HepG2 (cell line): ENCODE data around the gene AGBL1. TPM values are rescaled to one million over a fixed set of nuclear protein-coding genes. Genes with fewer than 3 reads are reported as not detected.

Experiments used
- ATAC-seq: fragments of 200-7000 bp; cut with Tn5 transposase; 3 replicates; pipeline ENCODE4 v1.9.1; 2020; ENCODE audit warnings: mild to moderate bottlenecking, moderate library complexity
- BruUV-seq: library from RNA; stranded (reverse); fragments of 400-500 nt; replicated peaks from 2 replicates; lab custom pipeline; 2021; lab: Mats Ljungman, UMichigan
- CTCF ChIA-PET: fragments of 300-600 bp; formaldehyde crosslinking; extraction: SDS; loops from one replicate; lab custom pipeline; 2021; ENCODE audit warnings: low total read pairs, inconsistent platforms, low intra/inter-chr PET ratio; lab: Yijun Ruan, JAX
- POLR2A ChIA-PET: fragments of 350-600 bp; sonication (Branson Sonifier 250); formaldehyde crosslinking; loops from one replicate; lab custom pipeline; 2020; ENCODE audit warnings: antibody characterized with exemption, inconsistent platforms; lab: Yijun Ruan, JAX
- DNase-seq: peaks from one replicate; pipeline ENCODE4 v3.0.0-alpha.2; 2015; ENCODE audit warnings: low spot score
- FAIRE-seq: peaks from 3 replicates; lab custom pipeline; 2011; peaks lifted over from hg19 to GRCh38; lab: Jason Lieb, UNC
- H2AFZ ChIP-seq: one replicate; pipeline ENCODE4 v1.6.1; 2011; ENCODE audit warnings: low read length, inconsistent platforms
- H3K27ac ChIP-seq: fragments of 300-600 bp; 3 replicates; pipeline ENCODE4 v1.8.0; 2011; ENCODE audit warnings: mixed run types, mild to moderate bottlenecking, mixed read lengths, low read length, inconsistent platforms; ENCODE audit not compliant: insufficient read depth; ENCODE audit errors: extremely low read length
- H3K27me3 ChIP-seq, 2 experiments: fragments of 200-600 bp in 1 of 2; 2 replicates in 1 of 2; 3 replicates in 1 of 2; pipeline versions ENCODE4 v1.6.0 to v1.8.0; 2011; ENCODE audit warnings: low read length in 2 of 2, mild to moderate bottlenecking in 2 of 2, moderate library complexity in 2 of 2, inconsistent platforms in 1 of 2; ENCODE audit not compliant: insufficient read depth in 2 of 2, control insufficient read depth in 1 of 2
- H3K36me3 ChIP-seq, 2 experiments: fragments of 200-600 bp in 1 of 2; replicated peaks in 1 of 2; 2 replicates in 1 of 2; 3 replicates in 1 of 2; pipeline versions ENCODE4 v1.5.1 to v1.8.0; 2011; ENCODE audit warnings: low read length in 2 of 2, inconsistent platforms in 1 of 2; ENCODE audit not compliant: insufficient read depth in 2 of 2, control insufficient read depth in 1 of 2
- H3K4me1 ChIP-seq: 2 replicates; pipeline ENCODE4 v1.5.1; 2012; ENCODE audit warnings: low read length, inconsistent platforms; ENCODE audit not compliant: insufficient read depth
- H3K4me2 ChIP-seq: 2 replicates; pipeline ENCODE4 v1.6.0; 2011; ENCODE audit warnings: low read depth, low read length, inconsistent platforms
- H3K4me3 ChIP-seq, 3 experiments: fragments of 200-600 bp in 1 of 3; sonication (generic), shearing (Covaris generic) in 1 of 3; replicated peaks in 1 of 3; 2 replicates each; pipeline ENCODE4 v1.5.1; 2011 to 2016; ENCODE audit warnings: low read length in 3 of 3, inconsistent platforms in 2 of 3, low read depth in 2 of 3, mild to moderate bottlenecking in 2 of 3, control low read depth in 1 of 3, mixed read lengths in 1 of 3; ENCODE audit not compliant: insufficient read depth in 1 of 3
- H3K79me2 ChIP-seq: one replicate; pipeline ENCODE4 v1.6.1; 2011; ENCODE audit warnings: low read length, inconsistent platforms; ENCODE audit not compliant: insufficient read depth
- H3K9ac ChIP-seq: 2 replicates; pipeline ENCODE4 v1.6.0; 2011; ENCODE audit warnings: mild to moderate bottlenecking, low read depth, low read length, inconsistent platforms; ENCODE audit not compliant: insufficient read depth
- H3K9me3 ChIP-seq: 2 replicates; pipeline ENCODE4 v1.5.1; 2012; ENCODE audit warnings: mild to moderate bottlenecking, low read length
- H4K20me1 ChIP-seq: 2 replicates; pipeline ENCODE4 v1.6.0; 2011; ENCODE audit warnings: inconsistent platforms, mild to moderate bottlenecking, low read length, moderate library complexity; ENCODE audit not compliant: insufficient read depth
- CHD2 ChIP-seq: IDR thresholded peaks from 2 replicates; pipeline ENCODE4 v1.6.1; 2011; ENCODE audit warnings: low read depth, low read length, improper control_type of control experiment
- HMGXB3 ChIP-seq: sonication (generic); formaldehyde crosslinking; IDR thresholded peaks from 2 replicates; pipeline ENCODE4 v1.4.0; 2020; ENCODE audit warnings: missing genetic modification reagents, borderline replicate concordance
- JUNB ChIP-seq: sonication (generic); formaldehyde crosslinking; IDR thresholded peaks from 2 replicates; pipeline ENCODE4 v1.8.0; 2022; ENCODE audit warnings: missing genetic modification reagents, mild to moderate bottlenecking, borderline replicate concordance
- KLF13 ChIP-seq: sonication (generic); formaldehyde crosslinking; IDR thresholded peaks from 2 replicates; pipeline ENCODE4 v1.4.0; 2020; ENCODE audit warnings: mild to moderate bottlenecking, missing genetic modification reagents
- PRPF4 ChIP-seq: fragments of 200-400 bp; formaldehyde crosslinking; IDR thresholded peaks from 2 replicates; pipeline ENCODE4 v1.6.1; 2016; ENCODE audit warnings: low read length, low read depth; ENCODE audit not compliant: poor library complexity, severe bottlenecking
- SPEN ChIP-seq: sonication (generic); formaldehyde crosslinking; IDR thresholded peaks from 2 replicates; pipeline ENCODE4 v1.5.1; 2020; ENCODE audit warnings: low read depth, mild to moderate bottlenecking, missing genetic modification reagents
- ZBTB33 ChIP-seq: sonication (generic); formaldehyde crosslinking; IDR thresholded peaks from 2 replicates; pipeline ENCODE4 v1.4.0; 2020; ENCODE audit warnings: missing genetic modification reagents
- ZNF367 ChIP-seq: sonication (generic); formaldehyde crosslinking; IDR thresholded peaks from 2 replicates; pipeline ENCODE4 v1.4.0; 2020; ENCODE audit warnings: missing genetic modification reagents, borderline replicate concordance
- ZNF572 ChIP-seq: sonication (generic); formaldehyde crosslinking; IDR thresholded peaks from 2 replicates; pipeline ENCODE4 v1.5.1; 2020; ENCODE audit warnings: mild to moderate bottlenecking, missing genetic modification reagents
- ZNF790 ChIP-seq: sonication (generic); formaldehyde crosslinking; IDR thresholded peaks from 2 replicates; pipeline ENCODE4 v1.8.0; 2022; ENCODE audit warnings: missing genetic modification reagents, mild to moderate bottlenecking, borderline replicate concordance
- ZSCAN20 ChIP-seq: sonication (generic); formaldehyde crosslinking; IDR thresholded peaks from 2 replicates; pipeline ENCODE4 v1.4.0; 2020; ENCODE audit warnings: missing genetic modification reagents, mild to moderate bottlenecking, borderline replicate concordance
- ZSCAN31 ChIP-seq: sonication (generic); formaldehyde crosslinking; IDR thresholded peaks from 2 replicates; pipeline ENCODE4 v1.5.0; 2020; ENCODE audit warnings: low read depth, mild to moderate bottlenecking, missing genetic modification reagents
- WGBS: methylation state at CpG from one replicate; pipeline ENCODE4 v1.1.6; 2017; ENCODE audit warnings: low lambda C conversion rate; 5-methylcytosine and 5-hydroxymethylcytosine counted together
- in situ Hi-C: cut with HindIII; loops from 2 replicates; pipeline ENCODE4 v1.10.0; 2017; ENCODE audit warnings: low pct_unique_long_range_greater_than_20kb; ENCODE audit not compliant: extremely low pct_ligation_motif_present
- intact Hi-C: fragments of 100-400 bp; cut with micrococcal nuclease; formaldehyde crosslinking; loops from one replicate; pipeline ENCODE4 v1.10.0; 2022; ENCODE audit not compliant: unreplicated experiment
- polyA plus RNA-seq, 8 experiments: library from polyadenylated mRNA; depleted of rRNA in 3 of 8; stranded (reverse) in 7 of 8; unstranded in 1 of 8; fragments of >200 nt; fragmentation: Illumina TruSeq in 4 of 8; extraction: Trizol in 4 of 8; gene quantifications; 2 replicates each; pipeline versions ENCODE4 v1.2.1 to v1.2.3, GENCODE V29; 2011 to 2016; ENCODE audit warnings: low read depth in 4 of 8, missing spikeins in 1 of 8, mixed read lengths in 1 of 8; ENCODE audit not compliant: insufficient read depth in 1 of 8
- total RNA-seq, 5 experiments: library from RNA; depleted of rRNA; stranded (reverse); fragments of >200 nt; fragmentation: Illumina TruSeq; extraction: Trizol; gene quantifications; 2 replicates each; pipeline ENCODE4 v1.2.3, GENCODE V29; 2016; ENCODE audit warnings: low read depth in 1 of 5

Gene AGBL1
- total and polyA plus RNA-seq, 2 of the 13 experiments (the other 11 are each of a cell fraction or from before 2014, with no cell fraction given): 0.01 TPM; not detected in 1

GRCh38 chr15:86863226-86863915, 783.7 kb downstream of the AGBL1 start:
- in situ Hi-C loops (no loop called here), intact Hi-C loops (no loop called here)
- no TSS peak for BruUV-seq
- H3K4me3 ChIP-seq: no peak overlapping the region
- H3K9ac ChIP-seq: no peak overlapping the region
- H3K79me2 ChIP-seq: no peaks in the 10 kb centered on the region
- POLR2A ChIA-PET: no interaction called here
- H3K9me3 ChIP-seq: peaks cover 96% of the 10 kb centered on the region
- no peak for FAIRE-seq
- no peaks in the 10 kb centered on the region for H3K4me1 ChIP-seq
- H4K20me1 ChIP-seq: no peaks in the 10 kb centered on the region
- H2AFZ ChIP-seq: no peak overlapping the region
- 2% methylated on average over 4 of the region's 4 CpGs for WGBS
- CTCF ChIA-PET: no interaction called here
- no peak for DNase-seq
- H3K27me3 ChIP-seq: no peaks in the 10 kb centered on the region
- no peak for TF ChIP-seq ZNF367
- TF ChIP-seq KLF13 (CRISPR knock-in tag): no peak
- TF ChIP-seq CHD2: no peak
- TF ChIP-seq PRPF4: no peak
- no peak for TF ChIP-seq JUNB (CRISPR knock-in tag)
- TF ChIP-seq HMGXB3: no peak
- TF ChIP-seq ZNF790: no peak
- TF ChIP-seq ZBTB33 (CRISPR knock-in tag): no peak
- no peak for TF ChIP-seq ZNF572 (CRISPR knock-in tag)
- TF ChIP-seq SPEN (CRISPR knock-in tag): no peak
- TF ChIP-seq ZSCAN20 (CRISPR knock-in tag): no peak
- TF ChIP-seq ZSCAN31 (CRISPR knock-in tag): no peak
- TF ChIP-seq, all 625 proteins: peak for 0
- H3K4me2 ChIP-seq: no peak overlapping the region
- no peak for ATAC-seq
- no peaks in the 10 kb centered on the region for H3K36me3 ChIP-seq
- no peak overlapping the region for H3K27ac ChIP-seq
